Measurements from ENCODE around the gene LRP2BP.

The LRP2BP gene

DNA sequence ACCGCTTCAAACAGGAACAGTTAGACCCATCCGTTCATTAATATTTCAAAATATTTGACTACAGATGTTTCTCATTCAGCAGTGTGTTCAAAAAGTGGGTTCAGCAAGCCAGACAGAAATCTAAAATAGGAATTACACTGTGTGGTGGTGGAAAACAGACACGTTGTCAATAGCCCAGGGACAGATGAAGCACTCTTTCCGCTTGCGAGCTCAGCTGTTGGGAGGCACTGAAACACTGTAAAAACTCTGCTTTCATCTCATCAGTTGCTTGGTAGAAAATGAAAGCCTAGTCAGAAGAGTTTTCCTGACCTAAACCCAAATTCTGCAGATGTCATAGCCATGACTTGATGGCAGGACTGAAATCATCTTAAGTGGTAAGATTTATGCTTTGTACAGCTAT is 38.5 kb downstream of the LRP2BP start:
- H3K36me3 ChIP-seq (ENCODE audit: control insufficient read depth, insufficient read depth, low read length), result peaks cover 23% of the 10 kb centered on the region
- TF ChIP-seq, protein P1, sequence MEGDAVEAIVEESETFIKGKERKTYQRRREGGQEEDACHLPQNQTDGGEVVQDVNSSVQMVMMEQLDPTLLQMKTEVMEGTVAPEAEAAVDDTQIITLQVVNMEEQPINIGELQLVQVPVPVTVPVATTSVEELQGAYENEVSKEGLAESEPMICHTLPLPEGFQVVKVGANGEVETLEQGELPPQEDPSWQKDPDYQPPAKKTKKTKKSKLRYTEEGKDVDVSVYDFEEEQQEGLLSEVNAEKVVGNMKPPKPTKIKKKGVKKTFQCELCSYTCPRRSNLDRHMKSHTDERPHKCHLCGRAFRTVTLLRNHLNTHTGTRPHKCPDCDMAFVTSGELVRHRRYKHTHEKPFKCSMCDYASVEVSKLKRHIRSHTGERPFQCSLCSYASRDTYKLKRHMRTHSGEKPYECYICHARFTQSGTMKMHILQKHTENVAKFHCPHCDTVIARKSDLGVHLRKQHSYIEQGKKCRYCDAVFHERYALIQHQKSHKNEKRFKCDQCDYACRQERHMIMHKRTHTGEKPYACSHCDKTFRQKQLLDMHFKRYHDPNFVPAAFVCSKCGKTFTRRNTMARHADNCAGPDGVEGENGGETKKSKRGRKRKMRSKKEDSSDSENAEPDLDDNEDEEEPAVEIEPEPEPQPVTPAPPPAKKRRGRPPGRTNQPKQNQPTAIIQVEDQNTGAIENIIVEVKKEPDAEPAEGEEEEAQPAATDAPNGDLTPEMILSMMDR (IDR thresholded peaks at IDR 0.05; ENCODE audit: insufficient read depth, low read length, poor library complexity, severe bottlenecking), result no peak
- H3K4me3 ChIP-seq (replicated peaks; ENCODE audit: low read depth, low read length), result no peak overlapping the region
- H3K27me3 ChIP-seq (replicated peaks; ENCODE audit: control insufficient read depth, insufficient read depth, low read length), result no peaks in the 10 kb centered on the region
- DNase-seq (ENCODE audit: extremely low read depth, insufficient read length), result no peak

DNA sequence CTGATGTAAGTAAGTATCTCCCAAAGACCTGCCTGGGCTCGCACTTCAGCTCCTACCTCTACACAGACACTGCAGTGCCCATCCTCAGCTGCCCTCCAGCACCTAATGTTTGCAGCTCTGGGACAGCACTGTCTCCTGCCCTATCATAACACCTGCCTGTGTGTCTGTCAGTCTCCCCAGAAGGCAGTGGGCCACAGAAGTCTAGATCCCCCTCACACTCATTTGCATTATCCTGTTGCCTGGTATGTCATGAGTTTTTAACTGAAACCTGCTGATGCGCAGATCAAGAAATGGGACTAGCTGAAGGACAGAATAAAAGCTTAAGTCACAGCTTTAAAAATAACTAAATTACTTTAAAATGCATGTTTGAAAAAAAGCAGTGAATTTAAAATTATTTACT is 43.0 kb downstream of the LRP2BP start:
- H3K36me3 ChIP-seq (ENCODE audit: control insufficient read depth, insufficient read depth, low read length), result peaks cover 25% of the 10 kb centered on the region
- TF ChIP-seq, protein P1 (IDR thresholded peaks at IDR 0.05; ENCODE audit: insufficient read depth, low read length, poor library complexity, severe bottlenecking), result no peak
- DNase-seq (ENCODE audit: extremely low read depth, insufficient read length), result no peak
- no peak overlapping the region for H3K4me3 ChIP-seq (replicated peaks; ENCODE audit: low read depth, low read length)
- no peaks in the 10 kb centered on the region for H3K27me3 ChIP-seq (replicated peaks; ENCODE audit: control insufficient read depth, insufficient read depth, low read length)

DNA sequence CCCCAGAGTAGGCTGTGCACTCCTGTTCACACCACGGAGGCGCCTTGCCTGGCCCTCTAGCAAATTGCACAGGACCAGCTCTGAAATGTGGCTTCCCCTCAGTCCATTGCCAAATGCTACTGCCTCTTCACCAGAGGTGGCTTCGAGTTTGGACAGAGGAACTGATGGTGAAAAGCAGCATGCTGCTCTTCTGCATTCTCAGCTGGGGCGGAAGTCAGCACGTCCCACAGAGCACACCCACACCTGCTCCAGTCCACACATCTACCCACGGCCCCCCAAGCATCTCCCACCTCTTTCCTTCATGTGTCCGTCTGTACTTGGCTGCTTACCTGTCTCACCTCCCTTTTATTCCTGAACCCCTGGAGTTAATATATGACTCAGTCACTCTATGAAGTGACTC is 43.5 kb downstream of the LRP2BP start:
- no peak overlapping the region for H3K4me3 ChIP-seq (replicated peaks; ENCODE audit: low read depth, low read length)
- no peaks in the 10 kb centered on the region for H3K27me3 ChIP-seq (replicated peaks; ENCODE audit: control insufficient read depth, insufficient read depth, low read length)
- peaks cover 23% of the 10 kb centered on the region for H3K36me3 ChIP-seq (ENCODE audit: control insufficient read depth, insufficient read depth, low read length)
- no peak for DNase-seq (ENCODE audit: extremely low read depth, insufficient read length)
- TF ChIP-seq, protein P1 (IDR thresholded peaks at IDR 0.05; ENCODE audit: insufficient read depth, low read length, poor library complexity, severe bottlenecking), result no peak

DNA sequence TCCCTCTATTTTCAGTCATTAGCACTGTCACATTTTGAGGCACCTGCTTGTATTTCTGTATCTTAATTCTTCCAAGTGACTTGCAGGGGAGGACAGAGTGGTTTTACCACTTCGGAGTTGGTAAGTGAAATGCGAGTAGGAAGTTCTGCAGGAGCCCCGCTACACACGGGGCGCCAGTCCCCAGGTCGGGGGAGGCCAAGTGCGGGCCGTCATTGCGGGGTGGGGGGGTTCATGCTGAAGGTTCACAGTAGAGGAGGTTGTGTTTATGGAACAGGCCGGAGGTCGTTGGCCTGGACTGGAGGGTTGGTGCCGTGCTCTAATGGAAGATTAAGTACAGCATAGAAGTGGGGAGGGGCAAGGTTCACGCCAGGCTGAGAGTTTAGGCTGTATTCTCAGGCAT is 44.0 kb downstream of the LRP2BP start:
- TF ChIP-seq, protein P1 (IDR thresholded peaks at IDR 0.05; ENCODE audit: insufficient read depth, low read length, poor library complexity, severe bottlenecking), result no peak
- H3K36me3 ChIP-seq (ENCODE audit: control insufficient read depth, insufficient read depth, low read length), result peaks cover 27% of the 10 kb centered on the region
- H3K4me3 ChIP-seq (replicated peaks; ENCODE audit: low read depth, low read length), result no peak overlapping the region

DNA sequence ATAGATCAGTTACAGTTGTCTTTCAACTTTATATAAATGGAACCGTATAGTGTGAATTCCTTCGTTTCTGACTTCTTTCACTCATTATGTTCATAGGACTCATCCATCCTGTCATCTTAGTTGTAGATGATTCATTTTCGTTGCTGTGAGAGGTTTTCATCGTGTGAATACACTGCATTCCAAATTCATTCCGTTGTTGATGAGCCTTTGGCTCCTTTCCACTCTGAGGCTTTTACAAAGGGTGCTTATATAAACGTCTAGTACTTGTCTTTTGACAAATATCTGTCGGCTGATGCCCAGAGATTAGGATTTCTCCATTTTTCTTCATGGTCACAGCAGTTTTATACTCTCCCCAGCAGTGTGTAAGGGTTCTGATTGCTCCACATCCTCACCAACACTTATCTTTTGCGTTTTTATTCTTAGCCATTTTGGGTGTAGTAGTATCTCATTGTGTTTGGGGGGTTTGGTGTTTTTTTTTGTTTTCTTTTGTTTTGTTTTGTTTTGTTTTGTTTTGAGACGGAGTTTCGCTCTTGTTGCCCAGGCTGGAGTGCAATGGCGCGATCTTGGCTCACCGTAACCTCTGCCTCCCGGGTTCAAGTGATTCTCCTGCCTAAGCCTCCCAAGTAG is 48.6 kb downstream of the LRP2BP start:
- H3K36me3 ChIP-seq (ENCODE audit: control insufficient read depth, insufficient read depth, low read length), result peaks cover 15% of the 10 kb centered on the region
- no peak overlapping the region for H3K4me3 ChIP-seq (replicated peaks; ENCODE audit: low read depth, low read length)
- no peak for DNase-seq (ENCODE audit: extremely low read depth, insufficient read length)
- TF ChIP-seq, protein P1 (IDR thresholded peaks at IDR 0.05; ENCODE audit: insufficient read depth, low read length, poor library complexity, severe bottlenecking), result no peak
- no peaks in the 10 kb centered on the region for H3K27me3 ChIP-seq (replicated peaks; ENCODE audit: control insufficient read depth, insufficient read depth, low read length)

More for the DNA sequence above, 44.0 kb downstream of the LRP2BP start:
- DNase-seq (ENCODE audit: extremely low read depth, insufficient read length), result no peak
- H3K27me3 ChIP-seq (replicated peaks; ENCODE audit: control insufficient read depth, insufficient read depth, low read length), result no peaks in the 10 kb centered on the region

All from GM06990 (cell line).